T-helper 1 cell treated with Interleukin-12 subunit alpha and Interleukin-12 subunit beta and Interleukin-4 antibody, amounts not matched to agents 30 μg/mL and 1 μg/mL, for 36 hours (primary cell): ENCODE measurements around the gene PRPF40A.
A peak's percentile ranks its signal among the peaks of the same experiment; 100 is the strongest.

Experiments
- H3K27ac Mint-ChIP-seq: one replicate; pipeline ENCODE4 v1.8.0; 2021; ENCODE audit warnings: mild to moderate bottlenecking, mixed read lengths
- H3K27me3 Mint-ChIP-seq: one replicate; pipeline ENCODE4 v1.8.0; 2021; ENCODE audit warnings: low read depth, mixed read lengths
- H3K36me3 Mint-ChIP-seq: one replicate; pipeline ENCODE4 v1.8.0; 2021; ENCODE audit warnings: low read depth, mixed read lengths
- H3K4me1 Mint-ChIP-seq: one replicate; pipeline ENCODE4 v1.8.0; 2021; ENCODE audit warnings: low read depth, mixed read lengths
- H3K4me3 Mint-ChIP-seq: one replicate; pipeline ENCODE4 v1.8.0; 2021; ENCODE audit warnings: mild to moderate bottlenecking, moderate library complexity, mixed read lengths
- H3K9me3 Mint-ChIP-seq: one replicate; pipeline ENCODE4 v1.8.0; 2021; ENCODE audit warnings: mixed read lengths

The PRPF40A gene

DNA sequence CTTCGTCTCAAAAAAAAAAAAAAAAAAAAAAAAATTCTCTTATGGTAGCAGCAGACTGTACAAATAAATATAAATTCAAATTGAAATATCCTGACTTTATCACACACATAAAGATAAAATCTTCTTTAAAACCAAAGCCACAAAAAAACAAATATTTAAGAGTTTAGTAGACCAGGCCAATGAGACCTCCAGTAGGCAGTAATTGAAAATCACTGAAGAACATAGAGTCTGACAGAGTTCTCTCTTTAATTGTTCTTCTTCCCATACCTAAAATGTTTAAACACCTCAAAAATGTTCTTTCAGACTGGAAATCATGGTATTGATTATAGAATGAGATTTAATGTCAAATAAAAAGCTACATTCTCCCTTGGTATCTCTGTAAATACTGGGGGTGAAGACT lies 20.8 kb downstream of the PRPF40A start:
- H3K27me3 Mint-ChIP-seq, result no peaks in the 10 kb centered on the region
- peaks cover 5% of the 10 kb centered on the region for H3K9me3 Mint-ChIP-seq
- no peak overlapping the region for H3K27ac Mint-ChIP-seq
- peaks cover 20% of the 10 kb centered on the region for H3K4me1 Mint-ChIP-seq
- no peak overlapping the region for H3K4me3 Mint-ChIP-seq
- H3K36me3 Mint-ChIP-seq, result peaks cover 11% of the 10 kb centered on the region

GRCh38 chr2:152695763-152696162 lies 21.5 kb downstream of the PRPF40A start:
- Mint-ChIP-seq H3K36me3 (peaks cover 9% of the 10 kb centered on the region), H3K27ac (peak overlapping the region; percentile 60), H3K9me3 (no peaks in the 10 kb centered on the region), H3K4me1 (peaks cover 18% of the 10 kb centered on the region), H3K27me3 (no peaks in the 10 kb centered on the region), H3K4me3 (no peak overlapping the region)

DNA sequence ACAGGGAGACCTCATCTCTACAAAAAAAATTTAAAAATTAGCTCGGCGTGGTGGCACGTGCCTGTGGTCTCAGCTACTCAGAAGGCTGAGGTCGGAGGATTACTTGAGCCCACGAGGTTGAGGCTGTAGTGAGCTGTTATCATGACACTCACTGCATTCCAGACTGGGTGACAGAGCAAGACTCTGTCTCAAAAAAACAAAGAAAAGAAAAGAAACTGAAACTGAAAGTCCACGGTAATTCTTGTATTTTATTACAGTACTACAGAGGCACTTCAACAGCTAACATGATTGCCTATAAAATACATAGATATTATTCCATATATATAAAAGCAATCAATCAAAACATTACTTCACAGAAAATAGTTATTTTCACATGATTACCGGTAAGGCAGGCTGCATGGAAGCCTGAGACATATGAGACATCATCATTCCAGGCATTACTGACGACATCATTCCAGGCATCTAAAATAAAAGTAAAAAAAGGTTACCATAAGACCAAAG lies 23.1 kb downstream of the PRPF40A start:
- Mint-ChIP-seq H3K4me1 (peaks cover 15% of the 10 kb centered on the region), H3K36me3 (peaks cover 9% of the 10 kb centered on the region), H3K27ac (peak overlapping the region; percentile 97), H3K9me3 (no peaks in the 10 kb centered on the region), H3K27me3 (no peaks in the 10 kb centered on the region), H3K4me3 (peak overlapping the region; percentile 84)

DNA sequence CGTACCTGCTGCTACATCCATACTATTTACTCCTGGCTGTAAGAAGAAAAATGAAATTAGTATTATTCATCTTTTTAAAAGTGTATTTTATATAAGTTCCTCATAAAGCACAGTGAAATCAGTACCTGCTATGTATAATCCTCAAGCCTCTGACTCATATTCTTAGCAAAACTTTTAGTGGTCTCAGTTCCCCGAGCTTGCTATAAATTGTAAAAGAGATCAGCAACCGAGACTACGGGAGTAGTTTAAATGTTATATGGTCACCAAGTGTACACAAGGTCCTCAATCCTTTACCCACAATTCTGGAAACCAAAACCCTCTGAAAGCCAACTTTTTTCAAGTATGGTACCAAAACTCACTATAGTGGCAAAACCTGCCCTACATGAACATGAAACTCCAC lies 24.2 kb downstream of the PRPF40A start:
- H3K4me1 Mint-ChIP-seq, result peaks cover 15% of the 10 kb centered on the region
- no peak overlapping the region for H3K27ac Mint-ChIP-seq
- peaks cover 12% of the 10 kb centered on the region for H3K36me3 Mint-ChIP-seq
- no peak overlapping the region for H3K4me3 Mint-ChIP-seq
- no peaks in the 10 kb centered on the region for H3K9me3 Mint-ChIP-seq
- no peaks in the 10 kb centered on the region for H3K27me3 Mint-ChIP-seq

DNA sequence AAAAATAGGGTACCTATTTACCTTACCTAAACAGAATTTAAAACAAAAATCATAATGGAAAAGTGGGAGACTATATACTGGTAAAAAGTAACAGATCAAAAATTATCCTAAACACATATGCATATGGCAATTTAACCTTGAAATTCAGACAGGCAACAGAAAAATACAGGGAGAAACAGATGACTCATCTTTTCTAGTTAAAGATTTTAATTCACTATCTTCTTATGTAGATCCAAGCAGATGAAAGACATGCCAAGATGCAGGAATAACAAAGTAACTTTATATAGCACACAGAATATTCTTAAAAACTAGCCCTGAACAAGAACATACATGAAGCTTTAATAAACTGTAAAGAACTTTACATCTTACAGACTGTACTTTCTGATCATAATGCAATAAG lies 30.9 kb downstream of the PRPF40A start:
- Mint-ChIP-seq H3K27me3 (no peaks in the 10 kb centered on the region), H3K4me1 (peaks cover 22% of the 10 kb centered on the region), H3K9me3 (no peaks in the 10 kb centered on the region), H3K27ac (no peak overlapping the region), H3K4me3 (no peak overlapping the region), H3K36me3 (peaks cover 18% of the 10 kb centered on the region)

DNA sequence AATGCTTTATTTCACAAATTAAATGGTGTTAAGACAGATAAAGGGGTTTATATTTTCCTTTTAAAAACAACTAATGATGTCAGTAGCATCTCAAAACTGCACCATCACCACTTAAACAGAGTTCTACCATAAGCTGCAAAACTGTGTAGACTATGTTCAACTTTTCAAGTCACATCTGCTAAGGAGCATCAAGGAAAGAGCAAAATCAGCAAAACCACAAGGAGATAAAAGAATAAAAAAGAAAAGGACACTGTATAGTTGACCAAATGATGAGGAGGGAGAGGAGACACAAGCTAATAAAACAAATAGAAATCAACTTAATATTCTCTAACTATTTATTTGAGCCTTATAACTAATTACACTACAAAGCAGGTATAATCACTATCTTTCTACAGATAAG lies 33.9 kb downstream of the PRPF40A start:
- no peaks in the 10 kb centered on the region for H3K9me3 Mint-ChIP-seq
- no peak overlapping the region for H3K27ac Mint-ChIP-seq
- peaks cover 19% of the 10 kb centered on the region for H3K4me1 Mint-ChIP-seq
- no peaks in the 10 kb centered on the region for H3K27me3 Mint-ChIP-seq
- H3K4me3 Mint-ChIP-seq, result no peak overlapping the region
- peaks cover 23% of the 10 kb centered on the region for H3K36me3 Mint-ChIP-seq

- no peaks in the 10 kb centered on the region for H3K9me3 Mint-ChIP-seq
- no peak overlapping the region for H3K27ac Mint-ChIP-seq
These were observed 34.6 kb downstream of the PRPF40A start for GRCh38 chr2:152682663-152683062.

DNA sequence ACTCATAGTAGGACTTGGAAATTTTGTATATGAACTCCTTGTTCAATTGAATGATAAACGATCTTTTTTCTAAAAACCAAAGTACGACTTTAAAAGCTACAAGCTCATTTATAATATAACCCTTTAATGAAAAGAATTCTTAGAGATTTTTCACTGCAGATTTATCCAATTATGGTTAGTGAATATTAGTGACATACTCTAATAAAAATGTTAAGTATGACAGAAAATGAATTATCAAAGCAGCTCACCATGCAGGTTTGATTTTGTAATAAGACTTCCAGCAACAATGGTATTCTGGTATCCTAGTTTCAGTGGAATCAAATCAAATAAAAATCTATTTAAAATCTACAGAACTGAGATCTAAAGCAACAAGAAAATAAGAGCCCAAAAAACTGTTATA lies 38.5 kb downstream of the PRPF40A start:
- H3K27me3 Mint-ChIP-seq, result no peaks in the 10 kb centered on the region
- H3K36me3 Mint-ChIP-seq, result peaks cover 27% of the 10 kb centered on the region
- H3K4me3 Mint-ChIP-seq, result no peak overlapping the region

More at GRCh38 chr2:152682663-152683062, 34.6 kb downstream of the PRPF40A start:
- peaks cover 21% of the 10 kb centered on the region for H3K36me3 Mint-ChIP-seq
- no peak overlapping the region for H3K4me3 Mint-ChIP-seq
- H3K27me3 Mint-ChIP-seq, result no peaks in the 10 kb centered on the region
- H3K4me1 Mint-ChIP-seq, result peaks cover 19% of the 10 kb centered on the region

GRCh38 chr2:152676461-152676860 lies 40.8 kb downstream of the PRPF40A start:
- Mint-ChIP-seq H3K27me3 (no peaks in the 10 kb centered on the region), H3K4me1 (peaks cover under 1% of the 10 kb centered on the region), H3K27ac (no peak overlapping the region), H3K4me3 (no peak overlapping the region), H3K36me3 (peaks cover 31% of the 10 kb centered on the region), H3K9me3 (no peaks in the 10 kb centered on the region)

More for the DNA sequence above, 38.5 kb downstream of the PRPF40A start:
- H3K4me1 Mint-ChIP-seq, result peaks cover 8% of the 10 kb centered on the region
- H3K27ac Mint-ChIP-seq, result no peak overlapping the region
- no peaks in the 10 kb centered on the region for H3K9me3 Mint-ChIP-seq

DNA sequence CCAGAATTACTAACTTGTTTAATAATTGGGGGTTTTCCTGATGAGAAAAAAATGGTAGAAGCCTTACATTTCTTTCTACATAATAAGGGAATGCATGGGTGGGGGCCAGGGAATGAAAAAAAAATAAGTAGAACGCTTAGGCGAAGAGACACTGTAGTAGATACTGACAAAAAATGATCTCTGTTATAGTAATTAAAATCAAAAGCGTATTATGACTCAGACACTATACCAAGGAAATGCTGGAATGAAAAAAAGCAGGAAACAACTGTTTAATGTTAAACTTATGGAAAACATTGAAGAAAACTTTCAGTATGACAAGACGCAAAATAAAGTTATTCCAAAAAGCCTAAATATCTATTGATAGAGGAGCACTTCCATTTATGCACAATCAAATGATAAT lies 42.9 kb downstream of the PRPF40A start:
- Mint-ChIP-seq H3K27me3 (no peaks in the 10 kb centered on the region), H3K4me3 (no peak overlapping the region), H3K4me1 (no peaks in the 10 kb centered on the region), H3K36me3 (peaks cover 31% of the 10 kb centered on the region), H3K9me3 (no peaks in the 10 kb centered on the region), H3K27ac (no peak overlapping the region)

GRCh38 chr2:152664725-152665124 lies 52.5 kb downstream of the PRPF40A start:
- Mint-ChIP-seq H3K9me3 (no peaks in the 10 kb centered on the region), H3K36me3 (peaks cover 43% of the 10 kb centered on the region), H3K4me1 (no peaks in the 10 kb centered on the region), H3K27ac (no peak overlapping the region), H3K4me3 (no peak overlapping the region), H3K27me3 (no peaks in the 10 kb centered on the region)

DNA sequence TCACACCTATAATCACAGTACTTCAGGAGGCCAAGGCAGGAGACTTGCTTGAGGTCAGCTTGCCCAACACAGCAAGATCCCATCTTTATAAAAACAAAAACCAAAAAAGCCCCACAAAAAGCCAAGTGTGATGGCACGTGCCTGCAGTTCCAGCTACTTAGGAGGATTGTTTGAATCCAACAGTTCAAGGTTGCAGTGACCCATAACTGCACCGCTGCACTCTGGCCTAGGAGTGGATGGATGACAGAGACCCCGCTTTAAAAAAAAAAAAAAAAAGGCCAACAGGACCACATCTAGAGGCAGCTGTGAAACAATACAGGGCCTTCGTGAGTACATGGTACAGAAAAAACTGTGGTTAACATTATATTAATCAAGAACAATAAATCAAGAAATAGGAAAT lies 56.2 kb downstream of the PRPF40A start:
- no peak overlapping the region for H3K27ac Mint-ChIP-seq
- no peaks in the 10 kb centered on the region for H3K27me3 Mint-ChIP-seq
- H3K9me3 Mint-ChIP-seq, result no peaks in the 10 kb centered on the region
- H3K36me3 Mint-ChIP-seq, result peaks cover 47% of the 10 kb centered on the region
- no peak overlapping the region for H3K4me3 Mint-ChIP-seq
- H3K4me1 Mint-ChIP-seq, result peaks cover 1% of the 10 kb centered on the region

DNA sequence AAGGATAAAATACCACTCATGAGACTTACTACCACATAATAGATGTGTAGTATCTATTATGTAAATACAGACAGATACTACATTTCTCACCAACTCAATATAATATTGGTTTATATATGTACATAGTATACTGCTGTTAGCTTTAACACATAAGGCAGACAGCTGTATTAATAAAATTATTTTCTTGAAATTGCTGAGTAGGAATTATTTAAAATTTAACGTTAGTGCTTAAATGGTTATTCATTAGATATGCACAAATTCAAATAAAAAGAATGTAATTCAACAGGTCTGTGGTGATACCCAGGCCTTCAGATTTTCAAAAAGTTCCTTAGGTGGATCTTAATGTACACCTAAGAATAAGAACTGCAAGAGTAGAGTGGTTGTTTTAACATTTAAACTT lies 59.0 kb downstream of the PRPF40A start:
- H3K27me3 Mint-ChIP-seq, result no peaks in the 10 kb centered on the region
- H3K4me3 Mint-ChIP-seq, result no peak overlapping the region
- peaks cover 44% of the 10 kb centered on the region for H3K36me3 Mint-ChIP-seq

GRCh38 chr2:152657043-152657442 lies 60.2 kb downstream of the PRPF40A start:
- no peaks in the 10 kb centered on the region for H3K27me3 Mint-ChIP-seq
- no peak overlapping the region for H3K4me3 Mint-ChIP-seq
- peaks cover 1% of the 10 kb centered on the region for H3K4me1 Mint-ChIP-seq
- H3K9me3 Mint-ChIP-seq, result no peaks in the 10 kb centered on the region
- H3K36me3 Mint-ChIP-seq, result peaks cover 40% of the 10 kb centered on the region
- H3K27ac Mint-ChIP-seq, result no peak overlapping the region

More for the DNA sequence above, 59.0 kb downstream of the PRPF40A start:
- Mint-ChIP-seq H3K9me3 (no peaks in the 10 kb centered on the region), H3K4me1 (peaks cover 1% of the 10 kb centered on the region), H3K27ac (no peak overlapping the region)

DNA sequence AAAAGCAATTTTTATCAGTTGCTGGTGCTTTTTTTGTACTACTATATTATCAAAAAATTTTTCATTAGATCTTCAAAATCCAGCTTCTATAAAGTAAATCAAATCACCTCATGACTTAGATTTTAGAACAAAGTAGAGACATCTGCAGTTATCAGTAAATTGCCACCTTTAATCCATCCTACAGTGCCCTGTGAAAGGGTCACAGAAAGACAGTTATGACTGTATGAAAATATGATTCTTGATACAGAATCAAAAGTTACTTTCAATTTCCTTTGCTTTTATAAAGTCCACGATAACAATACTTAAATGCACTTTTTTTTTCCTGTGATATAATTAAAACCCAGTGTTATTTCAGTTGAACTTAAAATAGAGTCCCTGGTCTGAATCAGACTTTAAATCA lies 61.4 kb downstream of the PRPF40A start:
- H3K9me3 Mint-ChIP-seq, result no peaks in the 10 kb centered on the region
- peaks cover 1% of the 10 kb centered on the region for H3K4me1 Mint-ChIP-seq
- H3K27ac Mint-ChIP-seq, result no peak overlapping the region
- no peaks in the 10 kb centered on the region for H3K27me3 Mint-ChIP-seq
- H3K4me3 Mint-ChIP-seq, result no peak overlapping the region
- peaks cover 40% of the 10 kb centered on the region for H3K36me3 Mint-ChIP-seq

GRCh38 chr2:152651834-152652233 lies 65.4 kb downstream of the PRPF40A start:
- H3K27ac Mint-ChIP-seq, result no peak overlapping the region
- H3K4me1 Mint-ChIP-seq, result peaks cover 1% of the 10 kb centered on the region
- no peaks in the 10 kb centered on the region for H3K9me3 Mint-ChIP-seq
- H3K27me3 Mint-ChIP-seq, result no peaks in the 10 kb centered on the region
- H3K36me3 Mint-ChIP-seq, result peaks cover 23% of the 10 kb centered on the region
- H3K4me3 Mint-ChIP-seq, result no peak overlapping the region
